ENCODE data around the gene CAP2.
A peak's percentile ranks its signal among the peaks of the same experiment; 100 is the strongest.

Gene CAP2, protein sequence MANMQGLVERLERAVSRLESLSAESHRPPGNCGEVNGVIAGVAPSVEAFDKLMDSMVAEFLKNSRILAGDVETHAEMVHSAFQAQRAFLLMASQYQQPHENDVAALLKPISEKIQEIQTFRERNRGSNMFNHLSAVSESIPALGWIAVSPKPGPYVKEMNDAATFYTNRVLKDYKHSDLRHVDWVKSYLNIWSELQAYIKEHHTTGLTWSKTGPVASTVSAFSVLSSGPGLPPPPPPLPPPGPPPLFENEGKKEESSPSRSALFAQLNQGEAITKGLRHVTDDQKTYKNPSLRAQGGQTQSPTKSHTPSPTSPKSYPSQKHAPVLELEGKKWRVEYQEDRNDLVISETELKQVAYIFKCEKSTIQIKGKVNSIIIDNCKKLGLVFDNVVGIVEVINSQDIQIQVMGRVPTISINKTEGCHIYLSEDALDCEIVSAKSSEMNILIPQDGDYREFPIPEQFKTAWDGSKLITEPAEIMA

DNA sequence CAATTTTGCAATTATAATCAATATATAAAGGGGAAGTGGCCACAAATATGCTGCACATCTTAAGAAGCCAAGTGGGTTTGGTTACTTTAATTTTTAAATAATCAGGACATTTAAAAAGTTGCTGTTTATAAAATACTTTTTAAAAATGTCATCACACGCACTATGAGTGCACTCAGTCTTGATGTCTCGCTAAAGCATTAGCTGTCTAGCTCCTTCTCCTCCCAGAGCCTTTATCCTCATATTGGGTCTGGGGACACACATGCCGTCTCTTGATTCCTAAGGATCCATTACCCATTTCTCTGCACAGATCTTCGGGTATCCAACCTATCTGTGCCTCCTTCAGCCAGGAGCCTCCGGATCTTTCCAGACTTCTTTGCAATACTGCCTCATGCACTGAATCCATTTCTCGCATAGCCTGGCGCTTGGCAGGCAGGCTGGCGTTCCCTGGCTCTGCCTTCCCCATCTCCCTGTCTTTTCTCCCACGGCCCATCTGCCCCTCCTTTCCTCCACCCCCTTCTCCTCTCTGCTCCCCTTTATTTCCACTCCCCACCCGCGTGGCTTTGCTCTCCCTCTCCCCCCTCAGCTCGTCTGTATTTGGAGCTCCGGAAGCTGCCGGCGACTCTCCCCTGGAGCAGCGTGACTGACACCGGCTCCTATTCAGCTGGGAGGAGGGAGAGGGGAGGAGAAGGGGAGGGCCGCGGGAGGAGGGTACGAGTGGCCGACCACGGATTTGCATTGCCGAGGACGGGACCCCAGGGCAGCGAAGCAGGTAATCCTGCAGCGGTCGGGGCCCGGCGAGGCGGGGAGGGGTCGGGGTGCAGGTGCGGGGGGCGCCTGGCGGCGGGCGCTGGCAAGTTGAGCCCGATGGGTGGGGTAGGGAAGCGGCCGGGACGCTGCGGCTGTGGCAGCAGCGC is at the start of gene CAP2:
Gene CAP2 (plus strand): TSS at position 618 of the 914 bp plus-strand sequence. CDS start 27,961 bp downstream, outside the sequence.
- TF ChIP-seq, protein P1, sequence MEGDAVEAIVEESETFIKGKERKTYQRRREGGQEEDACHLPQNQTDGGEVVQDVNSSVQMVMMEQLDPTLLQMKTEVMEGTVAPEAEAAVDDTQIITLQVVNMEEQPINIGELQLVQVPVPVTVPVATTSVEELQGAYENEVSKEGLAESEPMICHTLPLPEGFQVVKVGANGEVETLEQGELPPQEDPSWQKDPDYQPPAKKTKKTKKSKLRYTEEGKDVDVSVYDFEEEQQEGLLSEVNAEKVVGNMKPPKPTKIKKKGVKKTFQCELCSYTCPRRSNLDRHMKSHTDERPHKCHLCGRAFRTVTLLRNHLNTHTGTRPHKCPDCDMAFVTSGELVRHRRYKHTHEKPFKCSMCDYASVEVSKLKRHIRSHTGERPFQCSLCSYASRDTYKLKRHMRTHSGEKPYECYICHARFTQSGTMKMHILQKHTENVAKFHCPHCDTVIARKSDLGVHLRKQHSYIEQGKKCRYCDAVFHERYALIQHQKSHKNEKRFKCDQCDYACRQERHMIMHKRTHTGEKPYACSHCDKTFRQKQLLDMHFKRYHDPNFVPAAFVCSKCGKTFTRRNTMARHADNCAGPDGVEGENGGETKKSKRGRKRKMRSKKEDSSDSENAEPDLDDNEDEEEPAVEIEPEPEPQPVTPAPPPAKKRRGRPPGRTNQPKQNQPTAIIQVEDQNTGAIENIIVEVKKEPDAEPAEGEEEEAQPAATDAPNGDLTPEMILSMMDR (IDR thresholded peaks at IDR 0.05; ENCODE audit: low read depth, low read length): no peak
- DNase-seq (ENCODE audit: low read depth in 2 of 2): peak; percentile 9 to 60
- peak within 1 kb of the TSS; percentile 57 to 74 for H3K4me3 ChIP-seq (replicated peaks in 1 of 2; ENCODE audit: low read depth in 2 of 2, low read length in 2 of 2)

DNA sequence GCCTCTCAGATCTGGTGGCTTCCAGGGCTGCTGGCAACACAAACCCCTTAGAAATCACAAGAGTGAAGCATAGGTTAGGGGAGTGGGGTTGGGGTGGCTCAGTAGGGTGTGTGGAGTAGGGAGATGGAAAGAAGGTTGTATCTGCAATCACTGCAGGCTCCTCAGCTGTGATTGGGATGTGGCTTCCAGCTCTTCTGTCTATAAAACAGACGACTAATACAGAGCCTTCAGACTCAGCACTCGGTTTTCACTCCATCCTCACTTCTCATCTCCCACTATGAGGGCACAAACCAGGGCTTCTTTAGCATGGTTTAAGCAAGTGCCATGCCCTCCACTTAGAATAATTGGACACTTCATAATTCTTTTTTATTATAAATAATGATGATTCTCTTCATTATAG is 46.4 kb upstream of the CAP2 start:
- DNase-seq (ENCODE audit: low read depth in 2 of 2): no peak

DNA sequence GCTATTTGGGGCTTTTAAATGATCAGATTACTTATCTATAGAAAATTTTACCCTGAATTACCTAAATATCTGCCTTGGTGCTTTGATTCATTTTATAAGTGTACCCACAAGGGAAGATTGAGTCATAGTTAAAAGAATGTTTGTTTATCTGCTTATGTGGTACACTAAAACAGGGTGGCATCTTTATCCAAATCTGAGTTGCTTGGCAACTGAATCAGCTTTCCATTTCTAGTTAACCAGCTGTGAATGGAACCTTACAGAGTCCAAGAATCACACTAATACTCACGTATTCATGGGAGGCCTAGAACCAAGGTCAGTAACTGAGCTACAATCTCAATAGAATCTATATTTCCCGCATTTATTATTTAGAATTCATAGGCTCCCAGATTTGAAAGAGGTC is 44.0 kb upstream of the CAP2 start:
- no peak overlapping the region for H3K4me3 ChIP-seq (replicated peaks in 1 of 2; ENCODE audit: low read depth in 2 of 2, low read length in 2 of 2)
- TF ChIP-seq, protein P1 (IDR thresholded peaks at IDR 0.05; ENCODE audit: low read depth, low read length): no peak
- DNase-seq (ENCODE audit: low read depth in 2 of 2): peak in 1 of 2 donors; percentile 12

More for the DNA sequence above, 46.4 kb upstream of the CAP2 start:
- TF ChIP-seq, protein P1 (IDR thresholded peaks at IDR 0.05; ENCODE audit: low read depth, low read length): no peak
- H3K4me3 ChIP-seq (replicated peaks in 1 of 2; ENCODE audit: low read depth in 2 of 2, low read length in 2 of 2): no peak overlapping the region

DNA sequence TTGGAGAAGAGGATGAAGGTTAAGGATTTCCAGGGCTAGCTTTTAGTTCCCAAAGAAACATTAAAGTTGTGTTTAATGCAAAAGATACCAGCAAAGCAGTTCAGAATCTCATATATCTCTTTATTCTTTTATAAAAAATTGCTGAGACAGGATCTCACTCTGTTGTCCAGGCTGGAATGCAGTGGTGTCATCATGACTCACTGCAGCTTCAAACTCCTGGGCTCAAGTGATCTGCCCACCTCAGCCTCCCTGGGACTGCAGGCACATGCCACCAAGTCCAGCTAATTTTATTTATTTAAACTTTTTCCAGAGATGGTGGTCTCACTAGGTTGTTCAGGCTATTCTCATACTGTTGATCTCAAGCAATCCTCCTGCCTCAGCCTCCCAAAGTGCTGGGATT is 41.1 kb upstream of the CAP2 start:
- H3K4me3 ChIP-seq (replicated peaks in 1 of 2; ENCODE audit: low read depth in 2 of 2, low read length in 2 of 2): no peak overlapping the region
- TF ChIP-seq, protein P1 (IDR thresholded peaks at IDR 0.05; ENCODE audit: low read depth, low read length): no peak
- DNase-seq (ENCODE audit: low read depth in 2 of 2): peak in 1 of 2 donors; percentile 15

DNA sequence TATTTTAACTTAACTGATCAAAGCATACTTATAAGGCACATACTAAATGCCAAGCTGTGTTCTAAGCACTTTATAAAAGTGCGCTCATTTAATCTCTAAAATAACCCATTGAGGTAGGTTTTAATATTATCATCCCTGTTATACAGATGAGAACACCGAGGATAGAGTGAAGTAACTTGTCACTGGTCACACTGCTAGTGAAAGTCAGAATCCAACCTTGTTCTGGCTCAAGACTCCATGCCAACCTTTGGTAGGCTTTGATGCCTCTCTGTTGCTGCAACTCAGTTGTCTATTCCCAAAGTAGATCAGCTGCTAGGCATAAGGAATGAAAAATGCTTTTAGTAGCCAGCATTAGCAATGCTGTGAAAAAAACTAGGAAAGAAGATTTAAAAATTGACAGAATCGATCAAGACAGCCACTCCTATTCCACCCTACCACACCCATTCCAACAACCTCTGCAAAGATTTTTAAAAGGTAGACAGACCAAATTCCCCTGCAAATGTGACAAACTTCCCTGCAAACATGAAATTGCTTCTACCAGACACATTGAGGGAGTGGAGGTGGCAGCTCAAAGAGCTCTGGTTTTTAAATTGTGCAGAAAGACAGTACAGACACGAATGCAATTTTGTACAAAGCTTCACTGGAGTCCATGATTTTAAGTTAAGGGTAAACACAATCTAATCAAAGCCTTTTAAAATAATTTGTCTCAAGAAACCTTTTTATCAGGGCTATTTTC is 39.8 kb upstream of the CAP2 start:
- TF ChIP-seq, protein P1 (IDR thresholded peaks at IDR 0.05; ENCODE audit: low read depth, low read length): no peak
- DNase-seq (ENCODE audit: low read depth in 2 of 2): no peak
- H3K4me3 ChIP-seq (replicated peaks in 1 of 2; ENCODE audit: low read depth in 2 of 2, low read length in 2 of 2): no peak overlapping the region
